ENCODE data around the gene CPA3. TPM values are rescaled to one million over a fixed set of nuclear protein-coding genes. Genes with fewer than 3 reads are reported as not detected.

CPA3 gene
- total and polyA plus RNA-seq, 4 donors, result 0.42 to 8.6 (median 1.9) TPM; not detected in 1

DNA sequence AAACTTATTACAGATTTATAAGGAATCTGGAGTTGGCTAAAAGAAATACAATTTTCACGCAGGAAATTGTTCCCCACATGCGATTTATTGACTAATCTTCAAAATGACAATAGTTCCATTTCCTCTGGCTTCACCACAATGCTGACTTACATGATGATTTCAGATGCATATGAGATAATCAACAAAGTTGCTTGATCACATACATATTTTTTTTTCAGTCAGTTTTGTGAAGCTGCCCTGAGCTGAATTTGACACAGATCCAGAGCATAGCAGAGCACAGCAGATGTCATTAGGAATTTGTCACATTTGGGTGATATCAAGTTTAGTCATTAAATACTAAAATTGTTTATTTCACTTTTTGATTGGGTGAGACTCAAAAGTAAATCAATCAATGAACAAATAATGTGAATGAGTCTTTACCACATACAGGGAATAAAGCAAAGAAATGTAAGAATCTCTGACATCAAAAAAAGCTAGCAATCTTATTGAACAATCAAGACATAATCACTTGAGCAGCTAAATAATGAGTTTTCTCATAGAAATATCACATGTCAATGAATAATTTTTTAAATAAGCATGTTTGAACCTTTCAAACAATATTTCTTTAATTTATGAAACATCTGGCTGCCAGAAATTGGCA is 19.2 kb upstream of the CPA3 start:
- H3K27me3 ChIP-seq (ENCODE audit: control insufficient read depth in 4 of 4, insufficient read depth in 4 of 4, low read length in 3 of 4), result peaks cover 0 to 2% (median 0%) of the 10 kb centered on the region in 4 donors
- no peak for DNase-seq (ENCODE audit: low spot score)
- H3K36me3 ChIP-seq (ENCODE audit: control insufficient read depth in 4 of 4, insufficient read depth in 3 of 4, low read depth in 1 of 4, low read length in 3 of 4), result no peaks in the 10 kb centered on the region
- H3K9ac ChIP-seq (ENCODE audit: low read depth in 1 of 2, low read length in 2 of 2), result no peak overlapping the region
- TF ChIP-seq SP1 (IDR thresholded peaks at IDR 0.05) (no peak), TAF1 (conservative IDR thresholded peaks at IDR 0.05) (no peak), FOXA1 (IDR thresholded peaks at IDR 0.05) (no peak)
- H3K9me3 ChIP-seq (ENCODE audit: control insufficient read depth in 4 of 4, low read length in 3 of 4), result no peaks in the 10 kb centered on the region
- no peak overlapping the region for H3K27ac ChIP-seq (ENCODE audit: low read depth in 1 of 2, low read length in 2 of 2)
- no peaks in the 10 kb centered on the region for H3K4me1 ChIP-seq (ENCODE audit: control insufficient read depth in 4 of 4, insufficient read depth in 4 of 4, low read length in 3 of 4)
- no peak overlapping the region for H3K4me3 ChIP-seq (ENCODE audit: low read depth in 1 of 3, low read length in 3 of 3)
- 84% methylated on average over 2 of the region's 2 CpGs for WGBS

DNA sequence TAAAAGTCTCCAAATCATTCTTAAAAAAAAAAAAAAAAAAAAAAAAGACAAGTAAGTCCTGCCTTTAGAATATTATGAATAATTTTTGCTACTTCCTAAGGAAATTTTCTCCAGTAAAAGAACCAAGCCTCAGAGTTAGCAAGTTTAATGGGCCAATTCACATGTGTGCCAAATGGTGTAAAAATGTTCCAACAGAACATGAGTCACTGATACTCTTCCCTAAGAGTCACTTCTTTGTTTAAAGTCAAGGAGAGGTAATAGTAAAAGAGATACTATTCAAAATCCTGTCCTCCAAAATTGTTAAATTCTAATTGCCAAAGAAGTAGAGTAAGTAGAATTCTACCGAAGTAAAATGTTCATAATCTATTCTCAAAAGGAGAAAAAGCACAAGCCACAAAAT is 17.7 kb upstream of the CPA3 start:
- H3K27ac ChIP-seq (ENCODE audit: low read depth in 1 of 2, low read length in 2 of 2), result no peak overlapping the region
- no peak for DNase-seq (ENCODE audit: low spot score)
- no peaks in the 10 kb centered on the region for H3K36me3 ChIP-seq (ENCODE audit: control insufficient read depth in 4 of 4, insufficient read depth in 3 of 4, low read depth in 1 of 4, low read length in 3 of 4)
- WGBS, result 91% methylated on average over 1 of the region's 1 CpG
- TF ChIP-seq RXRA (IDR thresholded peaks at IDR 0.05) (no peak), SP1 (IDR thresholded peaks at IDR 0.05) (no peak), FOXA2 (IDR thresholded peaks at IDR 0.05) (no peak), JUND (IDR thresholded peaks at IDR 0.05) (no peak), HNF4A (conservative IDR thresholded peaks at IDR 0.05) (no peak), FOXA1 (IDR thresholded peaks at IDR 0.05) (no peak), GABPA (IDR thresholded peaks at IDR 0.05 in 1 of 2, conservative IDR thresholded peaks at IDR 0.05 in 1 of 2) (no peak), RAD21 (IDR thresholded peaks at IDR 0.05) (no peak), EGR1 (IDR thresholded peaks at IDR 0.05; ENCODE audit: low read depth in 2 of 2) (no peak), CTCF (IDR thresholded peaks at IDR 0.05; ENCODE audit: low read depth, low read length, missing input control) (no peak), ZBTB33 (IDR thresholded peaks at IDR 0.05) (no peak), HNF4G (IDR thresholded peaks at IDR 0.05) (no peak), NR2F2 (IDR thresholded peaks at IDR 0.05) (no peak), TAF1 (conservative IDR thresholded peaks at IDR 0.05) (no peak)
- TF ChIP-seq, protein P1, sequence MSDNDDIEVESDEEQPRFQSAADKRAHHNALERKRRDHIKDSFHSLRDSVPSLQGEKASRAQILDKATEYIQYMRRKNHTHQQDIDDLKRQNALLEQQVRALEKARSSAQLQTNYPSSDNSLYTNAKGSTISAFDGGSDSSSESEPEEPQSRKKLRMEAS (IDR thresholded peaks at IDR 0.05), result no peak
- TF ChIP-seq, protein P2, sequence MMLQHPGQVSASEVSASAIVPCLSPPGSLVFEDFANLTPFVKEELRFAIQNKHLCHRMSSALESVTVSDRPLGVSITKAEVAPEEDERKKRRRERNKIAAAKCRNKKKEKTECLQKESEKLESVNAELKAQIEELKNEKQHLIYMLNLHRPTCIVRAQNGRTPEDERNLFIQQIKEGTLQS (IDR thresholded peaks at IDR 0.05), result no peak
- TF ChIP-seq, protein P3, sequence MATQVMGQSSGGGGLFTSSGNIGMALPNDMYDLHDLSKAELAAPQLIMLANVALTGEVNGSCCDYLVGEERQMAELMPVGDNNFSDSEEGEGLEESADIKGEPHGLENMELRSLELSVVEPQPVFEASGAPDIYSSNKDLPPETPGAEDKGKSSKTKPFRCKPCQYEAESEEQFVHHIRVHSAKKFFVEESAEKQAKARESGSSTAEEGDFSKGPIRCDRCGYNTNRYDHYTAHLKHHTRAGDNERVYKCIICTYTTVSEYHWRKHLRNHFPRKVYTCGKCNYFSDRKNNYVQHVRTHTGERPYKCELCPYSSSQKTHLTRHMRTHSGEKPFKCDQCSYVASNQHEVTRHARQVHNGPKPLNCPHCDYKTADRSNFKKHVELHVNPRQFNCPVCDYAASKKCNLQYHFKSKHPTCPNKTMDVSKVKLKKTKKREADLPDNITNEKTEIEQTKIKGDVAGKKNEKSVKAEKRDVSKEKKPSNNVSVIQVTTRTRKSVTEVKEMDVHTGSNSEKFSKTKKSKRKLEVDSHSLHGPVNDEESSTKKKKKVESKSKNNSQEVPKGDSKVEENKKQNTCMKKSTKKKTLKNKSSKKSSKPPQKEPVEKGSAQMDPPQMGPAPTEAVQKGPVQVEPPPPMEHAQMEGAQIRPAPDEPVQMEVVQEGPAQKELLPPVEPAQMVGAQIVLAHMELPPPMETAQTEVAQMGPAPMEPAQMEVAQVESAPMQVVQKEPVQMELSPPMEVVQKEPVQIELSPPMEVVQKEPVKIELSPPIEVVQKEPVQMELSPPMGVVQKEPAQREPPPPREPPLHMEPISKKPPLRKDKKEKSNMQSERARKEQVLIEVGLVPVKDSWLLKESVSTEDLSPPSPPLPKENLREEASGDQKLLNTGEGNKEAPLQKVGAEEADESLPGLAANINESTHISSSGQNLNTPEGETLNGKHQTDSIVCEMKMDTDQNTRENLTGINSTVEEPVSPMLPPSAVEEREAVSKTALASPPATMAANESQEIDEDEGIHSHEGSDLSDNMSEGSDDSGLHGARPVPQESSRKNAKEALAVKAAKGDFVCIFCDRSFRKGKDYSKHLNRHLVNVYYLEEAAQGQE (IDR thresholded peaks at IDR 0.05), result no peak
- H3K27me3 ChIP-seq (ENCODE audit: control insufficient read depth in 4 of 4, insufficient read depth in 4 of 4, low read length in 3 of 4), result peaks cover 0 to 2% (median 0%) of the 10 kb centered on the region in 4 donors
- no peak overlapping the region for H3K4me3 ChIP-seq (ENCODE audit: low read depth in 1 of 3, low read length in 3 of 3)
- H3K4me1 ChIP-seq (ENCODE audit: control insufficient read depth in 4 of 4, insufficient read depth in 4 of 4, low read length in 3 of 4), result no peaks in the 10 kb centered on the region
- H3K9me3 ChIP-seq (ENCODE audit: control insufficient read depth in 4 of 4, low read length in 3 of 4), result no peaks in the 10 kb centered on the region
- H3K9ac ChIP-seq (ENCODE audit: low read depth in 1 of 2, low read length in 2 of 2), result no peak overlapping the region

Measured in liver (tissue), 9 donors.